ENCODE results near the gene LMOD1. TPM values are rescaled to one million over a fixed set of nuclear protein-coding genes. Genes with fewer than 3 reads are reported as not detected.

Gene LMOD1
- polyA plus RNA-seq, 3 donors = not detected

GRCh38 chr1:201982082-201982622 lies 35.8 kb upstream of the LMOD1 start:
- Mint-ChIP-seq H3K4me1 (peaks cover 28% of the 10 kb centered on the region), H3K36me3 (peaks cover 12 to 16% of the 10 kb centered on the region in 2 donors), H3K9me3 (no peaks in the 10 kb centered on the region), H3K27ac (peak overlapping the region; percentile 70 to 92 (median 89)), H3K27me3 (ENCODE audit: low read depth in 3 of 3) (peaks cover 0 to 10% (median 2%) of the 10 kb centered on the region in 3 donors), H3K4me3 (peak overlapping the region; percentile 94 to 95)
- intact Hi-C loops (cut with micrococcal nuclease) = no loop called here
- Histone ChIP-seq H3K9me3 (replicated peaks in 1 of 2; ENCODE audit: control insufficient read depth in 1 of 2, insufficient read depth in 1 of 2, low read length in 2 of 2) (no peaks in the 10 kb centered on the region), H3K79me2 (ENCODE audit: insufficient read depth, low read length) (peaks cover 46% of the 10 kb centered on the region), H3K27ac (ENCODE audit: low read depth in 1 of 2, low read length in 2 of 2) (peak overlapping the region in 1 of 2 donors; percentile 88), H3K4me1 (ENCODE audit: control insufficient read depth in 1 of 2, insufficient read depth in 2 of 2, low read length in 2 of 2) (peaks cover 18 to 19% of the 10 kb centered on the region in 2 donors), H3K36me3 (replicated peaks in 1 of 2; ENCODE audit: control insufficient read depth in 1 of 2, insufficient read depth in 2 of 2, low read length in 2 of 2) (peaks cover 8 to 9% of the 10 kb centered on the region in 2 donors), H3K4me3 (replicated peaks in 1 of 3; ENCODE audit: low read depth in 2 of 3, low read length in 3 of 3) (peak overlapping the region; percentile 32 to 89 (median 89)), H3K4me2 (replicated peaks; ENCODE audit: extremely low read depth, low read length, poor library complexity, severe bottlenecking) (peak overlapping the region; percentile 83), H4K20me1 (ENCODE audit: insufficient read depth, low read length) (peaks cover 40% of the 10 kb centered on the region), H3K27me3 (ENCODE audit: control insufficient read depth in 2 of 2, insufficient read depth in 2 of 2, low read length in 2 of 2) (no peaks in the 10 kb centered on the region), H2AFZ (ENCODE audit: insufficient read depth, low read depth, low read length, poor library complexity, severe bottlenecking) (peak overlapping the region; percentile 91), H3K9ac (ENCODE audit: insufficient read depth, low read length, poor library complexity, severe bottlenecking) (peak overlapping the region; percentile 96)
- 13% methylated on average over 28 of the region's 31 CpGs for WGBS (ENCODE audit: insufficient coverage)
- peak in 1 of 3 donors; percentile 6 for DNase-seq
- no peak for TF ChIP-seq CTCF (IDR thresholded peaks at IDR 0.05)

GRCh38 chr1:201970334-201971159 lies 24.2 kb upstream of the LMOD1 start:
- Histone ChIP-seq H3K79me2 (ENCODE audit: insufficient read depth, low read length) (no peaks in the 10 kb centered on the region), H3K4me1 (ENCODE audit: control insufficient read depth in 1 of 2, insufficient read depth in 2 of 2, low read length in 2 of 2) (no peaks in the 10 kb centered on the region), H3K9ac (ENCODE audit: insufficient read depth, low read length, poor library complexity, severe bottlenecking) (no peak overlapping the region), H2AFZ (ENCODE audit: insufficient read depth, low read depth, low read length, poor library complexity, severe bottlenecking) (no peak overlapping the region), H3K9me3 (replicated peaks in 1 of 2; ENCODE audit: control insufficient read depth in 1 of 2, insufficient read depth in 1 of 2, low read length in 2 of 2) (no peaks in the 10 kb centered on the region), H3K4me2 (replicated peaks; ENCODE audit: extremely low read depth, low read length, poor library complexity, severe bottlenecking) (no peak overlapping the region), H4K20me1 (ENCODE audit: insufficient read depth, low read length) (no peaks in the 10 kb centered on the region), H3K27me3 (ENCODE audit: control insufficient read depth in 2 of 2, insufficient read depth in 2 of 2, low read length in 2 of 2) (no peaks in the 10 kb centered on the region), H3K36me3 (replicated peaks in 1 of 2; ENCODE audit: control insufficient read depth in 1 of 2, insufficient read depth in 2 of 2, low read length in 2 of 2) (peaks cover 44 to 52% of the 10 kb centered on the region in 2 donors), H3K4me3 (replicated peaks in 1 of 3; ENCODE audit: low read depth in 2 of 3, low read length in 3 of 3) (no peak overlapping the region), H3K27ac (ENCODE audit: low read depth in 1 of 2, low read length in 2 of 2) (no peak overlapping the region)
- WGBS (ENCODE audit: insufficient coverage) = 96% methylated on average over 4 of the region's 9 CpGs
- Mint-ChIP-seq H3K27ac (no peak overlapping the region), H3K4me1 (peaks cover 1% of the 10 kb centered on the region), H3K9me3 (peaks cover 0 to 2% (median 0%) of the 10 kb centered on the region in 7 donors), H3K4me3 (no peak overlapping the region), H3K36me3 (peaks cover 44 to 55% of the 10 kb centered on the region in 2 donors), H3K27me3 (ENCODE audit: low read depth in 3 of 3) (peaks cover 4 to 9% (median 8%) of the 10 kb centered on the region in 3 donors)
- no peak for DNase-seq
- TF ChIP-seq CTCF (IDR thresholded peaks at IDR 0.05) = no peak
- intact Hi-C loops (cut with micrococcal nuclease) = loop anchor here (5.0 kb wide), 2 partner anchors 73 to 93 kb away; no protein-coding TSS in a partner anchor

Data from CD14-positive monocyte (primary cell).